ENCODE data around the gene NFIB.

DNA sequence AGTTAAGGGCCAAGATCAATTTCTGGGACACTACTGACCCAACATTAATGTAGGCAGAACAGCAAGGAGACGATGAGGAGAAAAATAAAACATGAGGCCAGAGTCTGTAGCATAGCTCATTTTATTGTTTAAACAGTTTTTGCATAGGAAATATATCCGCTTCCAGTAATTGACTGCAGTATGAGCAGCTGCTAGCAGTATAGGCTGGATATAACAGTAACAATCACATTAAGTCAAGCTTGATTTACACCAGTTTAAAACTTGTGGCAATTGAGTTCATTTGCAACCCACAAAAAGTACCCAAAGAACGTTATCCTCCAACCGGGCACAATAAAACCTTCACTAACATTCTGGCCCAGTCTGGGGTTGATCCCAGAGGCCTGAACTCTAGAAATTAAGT is 232.2 kb downstream of the NFIB start:
- TF ChIP-seq FOXM1 (IDR thresholded peaks at IDR 0.05; ENCODE audit: borderline replicate concordance) (no peak), HDGF (IDR thresholded peaks at IDR 0.05; ENCODE audit: borderline replicate concordance) (no peak), ZNF384 (IDR thresholded peaks at IDR 0.05) (no peak)

Measured in HEK293T (cell line).